GM19035 (cell line): ENCODE measurements around the gene HES2.
"Not testable (repeated sequence)": the region's sequence is repeated elsewhere in the genome, so short reads cannot be mapped to it uniquely, and the experiment has no call there.

Source experiments
- ATAC-seq: cut with Tn5 transposase; IDR thresholded peaks from one replicate; pipeline ENCODE4 v1.9.1; 2021; ENCODE audit not compliant: unreplicated experiment

The HES2 gene

DNA sequence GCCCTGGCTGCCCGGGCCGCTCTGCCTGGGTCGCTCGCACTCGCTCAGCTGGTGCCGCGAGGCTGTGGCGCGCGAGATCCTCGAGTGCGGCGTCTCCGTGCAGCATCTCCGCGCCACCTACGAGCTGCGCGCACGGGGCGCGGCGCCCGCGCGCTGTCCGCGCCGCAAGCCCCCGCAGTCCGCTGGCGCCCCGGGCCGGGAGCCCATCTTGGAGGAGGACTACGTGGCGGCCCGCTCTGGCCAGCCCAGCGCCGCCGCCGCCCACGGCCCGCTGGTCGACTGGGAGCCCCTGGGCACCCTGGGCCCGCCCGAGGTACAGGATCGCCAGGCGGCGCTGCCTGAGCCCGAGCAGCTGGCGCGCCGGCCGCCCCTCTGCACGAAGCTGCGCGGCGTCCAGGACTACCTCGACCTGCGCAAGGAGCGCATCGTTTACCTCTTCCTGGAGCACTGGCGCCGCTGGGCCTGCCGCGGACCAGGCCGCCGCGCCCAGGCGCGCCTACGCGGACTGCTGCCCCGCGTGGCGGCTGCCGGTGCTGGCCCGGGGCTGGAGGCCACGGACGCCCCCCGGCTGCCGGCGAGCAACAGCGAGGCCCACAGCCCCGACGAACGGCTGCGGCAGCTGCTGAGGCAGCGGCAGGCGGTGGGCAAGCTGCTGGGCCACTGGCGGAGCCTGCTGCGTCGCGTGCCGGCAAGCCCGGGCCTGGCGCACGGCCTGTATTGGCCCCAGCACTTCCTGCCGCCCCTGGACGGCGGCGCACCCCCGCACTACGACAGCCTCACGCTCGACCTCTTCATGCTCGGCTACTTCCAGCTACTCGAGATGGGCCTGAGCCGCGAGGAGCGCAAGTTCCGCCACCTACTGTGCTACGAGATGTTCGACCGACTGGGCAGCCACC, 35.4 kb upstream of the HES2 start:
- no peak for ATAC-seq

- not testable (repeated sequence) for ATAC-seq
Observed at GRCh38 chr1:6453895-6454855, 34.5 kb upstream of the HES2 start.

DNA sequence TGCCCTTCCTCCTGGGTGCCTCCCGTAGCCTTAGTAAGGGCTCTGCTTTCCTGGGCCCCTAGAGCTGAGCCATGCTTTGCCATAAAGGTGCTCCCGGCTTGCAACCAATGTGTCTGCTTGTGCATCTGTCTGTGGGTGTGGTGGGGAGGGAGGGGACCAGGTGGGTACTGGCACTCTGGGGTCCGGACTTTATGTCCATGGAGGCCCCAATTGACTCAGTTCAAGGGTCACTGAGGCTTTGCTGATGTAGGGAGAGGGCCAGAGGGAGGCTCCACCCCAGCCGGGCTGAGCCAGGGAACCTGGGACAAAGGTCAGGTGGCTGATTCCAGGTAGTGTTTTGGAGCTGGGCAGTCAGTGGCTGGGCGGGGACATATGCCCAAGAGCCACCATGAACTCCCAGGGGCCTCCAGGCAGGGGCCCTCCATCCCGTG, 31.2 kb upstream of the HES2 start:
- ATAC-seq = no peak

DNA sequence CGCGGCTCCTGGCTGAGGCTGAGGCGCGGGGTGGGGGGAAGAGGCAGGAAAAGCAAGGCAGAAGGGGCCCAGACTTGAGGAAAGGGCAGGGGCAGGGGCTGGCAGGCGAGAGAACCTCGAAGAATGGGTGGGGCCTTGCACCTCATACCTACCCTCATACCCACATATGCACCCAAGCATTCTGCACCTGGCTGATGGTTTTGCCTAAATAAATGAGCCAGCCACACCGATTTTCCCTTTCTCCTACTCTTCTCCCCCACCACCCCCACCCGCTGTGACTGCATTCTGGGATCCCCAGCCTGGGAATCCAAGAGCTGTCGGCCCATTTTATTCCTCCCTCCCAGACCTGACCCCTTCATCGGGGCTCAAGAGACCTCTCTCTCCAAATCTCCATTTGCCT, 30.8 kb upstream of the HES2 start:
- ATAC-seq = not testable (repeated sequence)

GRCh38 chr1:6450005-6450450, 30.3 kb upstream of the HES2 start:
- no peak for ATAC-seq

GRCh38 chr1:6448749-6449631, 29.3 kb upstream of the HES2 start:
- no peak for ATAC-seq

GRCh38 chr1:6447818-6448748, 28.4 kb upstream of the HES2 start:
- no peak for ATAC-seq

- no peak for ATAC-seq
Observed at GRCh38 chr1:6447016-6447817, 27.5 kb upstream of the HES2 start.

GRCh38 chr1:6446665-6447015, 26.9 kb upstream of the HES2 start:
- no peak for ATAC-seq

- not testable (repeated sequence) for ATAC-seq
Observed at GRCh38 chr1:6445929-6446328, 26.2 kb upstream of the HES2 start.

GRCh38 chr1:6445062-6445763, 25.5 kb upstream of the HES2 start:
- no peak for ATAC-seq

- no peak for ATAC-seq
Observed at GRCh38 chr1:6444377-6444776, 24.7 kb upstream of the HES2 start.

- no peak for ATAC-seq
Observed at GRCh38 chr1:6443339-6444115, 23.8 kb upstream of the HES2 start.

DNA sequence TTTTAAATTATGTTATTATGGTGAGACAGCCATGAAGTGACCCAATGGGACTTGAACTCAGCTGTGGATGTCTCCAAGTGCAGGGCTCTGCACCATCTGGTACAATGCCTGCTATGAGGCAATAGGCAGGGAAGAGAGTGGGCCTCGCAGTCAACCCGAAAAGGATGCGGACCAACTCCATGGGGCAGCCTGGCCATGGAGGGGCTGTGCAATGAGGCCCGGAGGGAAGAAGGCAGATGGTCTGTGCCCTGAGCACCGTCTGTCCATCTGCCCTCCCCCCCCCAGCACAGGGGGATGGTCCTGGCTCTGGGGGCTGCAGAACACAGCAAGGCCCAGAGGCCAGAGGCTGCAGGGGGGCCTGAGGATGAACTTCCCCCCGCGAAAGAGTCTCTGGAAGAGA, 21.9 kb upstream of the HES2 start:
- ATAC-seq = no peak

DNA sequence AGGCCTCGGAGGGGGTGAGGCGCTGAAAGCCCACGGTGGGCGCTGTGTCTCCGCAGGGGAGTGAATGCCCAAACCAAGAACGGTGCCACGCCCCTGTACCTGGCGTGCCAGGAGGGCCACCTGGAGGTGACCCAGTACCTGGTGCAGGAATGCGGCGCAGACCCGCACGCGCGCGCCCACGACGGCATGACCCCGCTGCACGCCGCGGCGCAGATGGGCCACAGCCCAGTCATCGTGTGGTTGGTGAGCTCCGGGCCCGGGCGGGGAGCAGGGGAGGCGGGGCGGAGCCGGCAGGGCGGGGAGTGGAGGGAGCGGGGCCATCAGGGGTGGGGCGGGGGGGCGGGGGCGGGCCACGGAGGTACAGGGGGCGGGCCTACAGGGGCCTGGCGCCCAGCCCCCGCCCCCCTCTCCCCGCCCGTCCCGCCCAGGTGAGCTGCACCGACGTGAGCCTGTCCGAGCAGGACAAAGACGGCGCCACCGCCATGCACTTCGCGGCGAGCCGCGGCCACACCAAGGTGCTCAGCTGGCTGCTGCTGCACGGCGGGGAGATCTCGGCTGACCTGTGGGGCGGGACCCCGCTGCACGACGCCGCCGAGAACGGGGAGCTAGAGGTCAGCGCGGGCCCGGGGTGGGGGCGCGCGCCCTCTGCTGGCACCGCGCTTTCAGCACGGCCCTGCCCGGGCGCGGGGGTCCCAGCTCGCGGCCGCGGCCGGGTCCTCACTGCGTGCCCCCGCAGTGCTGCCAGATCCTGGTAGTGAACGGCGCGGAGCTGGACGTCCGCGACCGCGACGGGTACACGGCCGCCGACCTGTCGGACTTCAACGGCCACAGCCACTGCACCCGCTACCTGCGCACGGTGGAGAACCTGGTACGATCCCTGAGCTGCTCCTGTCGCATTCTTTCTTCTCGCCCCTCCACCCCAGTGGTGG, 20.7 kb upstream of the HES2 start:
- no peak for ATAC-seq

GRCh38 chr1:6438047-6438525, 18.4 kb upstream of the HES2 start:
- no peak for ATAC-seq
